HCT116 (cell line): ENCODE data around the gene CCNE1. TPM values are rescaled to one million over a fixed set of nuclear protein-coding genes. Genes with fewer than 3 reads are reported as not detected.

ENCODE experiments used
- ATAC-seq: fragments of 200-7000 bp; cut with Tn5 transposase; 2 replicates; pipeline ENCODE4 v1.9.1; 2020; ENCODE audit warnings: mild to moderate bottlenecking, moderate library complexity
- BruUV-seq: library from RNA; stranded (reverse); fragments of 400-500 nt; replicated peaks from 2 replicates; lab custom pipeline; 2021; lab: Mats Ljungman, UMichigan
- CTCF ChIA-PET: fragments of 300-600 bp; sonication (Branson Sonifier 250); formaldehyde crosslinking; loops from one replicate; lab custom pipeline; 2021; ENCODE audit warnings: antibody characterized with exemption; lab: Charles Lee
- POLR2A ChIA-PET: fragments of 300-600, 350-600 bp; sonication (Branson Sonifier 250); formaldehyde crosslinking; loops from one replicate; lab custom pipeline; 2021; ENCODE audit warnings: antibody characterized with exemption; lab: Charles Lee
- RAD21 ChIA-PET, 2 experiments: fragments of 300-600 bp; sonication (Branson Sonifier 250); formaldehyde crosslinking; loops; one replicate each; lab custom pipeline; 2023; ENCODE audit warnings: low total read pairs in 2 of 2; ENCODE audit not compliant: uncharacterized antibody in 2 of 2, unreplicated experiment in 2 of 2, low non-redundant PET in 1 of 2; lab: Charles Lee
- DNase-seq: peaks from one replicate; pipeline ENCODE4 v3.0.0-alpha.2; 2010; ENCODE audit warnings: low read depth, low spot score
- H2AFZ ChIP-seq: fragments of 200-600 bp; shearing (Covaris generic), sonication (generic); 2 replicates; pipeline ENCODE4 v1.6.1; 2017; ENCODE audit warnings: low read depth, mixed run types, mixed read lengths, antibody characterized with exemption, low read length; ENCODE audit not compliant: poor library complexity, severe bottlenecking
- H3K27ac ChIP-seq: 2 replicates; pipeline ENCODE4 v1.5.1; 2012; ENCODE audit warnings: low read depth, low read length
- H3K27me3 ChIP-seq: fragments of 200-600 bp; sonication (generic); 2 replicates; pipeline ENCODE4 v1.6.1; 2016; ENCODE audit warnings: mixed run types, low read length, mixed read lengths; ENCODE audit not compliant: insufficient read depth
- H3K36me3 ChIP-seq, 2 experiments: fragments of 200-500 bp in 1 of 2; fragments of 200-600 bp in 1 of 2; sonication (Bioruptor generic) in 1 of 2; sonication (generic) in 1 of 2; 2 replicates each; pipeline versions ENCODE4 v1.5.1 to v1.6.1; 2014 to 2016; ENCODE audit warnings: low read length in 2 of 2, inconsistent platforms in 1 of 2, mixed read lengths in 1 of 2, mixed run types in 1 of 2; ENCODE audit not compliant: insufficient read depth in 2 of 2, control insufficient read depth in 1 of 2
- H3K4me1 ChIP-seq, 2 experiments: fragments of 200-600 bp in 1 of 2; sonication (generic) in 1 of 2; 2 replicates each; pipeline versions ENCODE4 v1.5.1 to v1.6.1; 2012 to 2017; ENCODE audit warnings: low read length in 2 of 2, inconsistent platforms in 1 of 2, mild to moderate bottlenecking in 1 of 2, mixed read lengths in 1 of 2, mixed run types in 1 of 2, moderate library complexity in 1 of 2; ENCODE audit not compliant: insufficient read depth in 2 of 2, control insufficient read depth in 1 of 2
- H3K4me2 ChIP-seq: fragments of 200-600 bp; sonication (generic); 2 replicates; pipeline ENCODE4 v1.6.1; 2017; ENCODE audit warnings: mixed run types, low read length, mixed read lengths
- H3K4me3 ChIP-seq, 2 experiments: fragments of 200-600 bp in 1 of 2; sonication (generic) in 1 of 2; replicated peaks in 1 of 2; 2 replicates each; pipeline ENCODE4 v1.5.1; 2011 to 2016; ENCODE audit warnings: low read length in 2 of 2, control low read depth in 1 of 2, low read depth in 1 of 2, mild to moderate bottlenecking in 1 of 2, mixed read lengths in 1 of 2, mixed run types in 1 of 2
- H3K79me2 ChIP-seq: fragments of 200-600 bp; sonication (generic); 2 replicates; pipeline ENCODE4 v1.6.1; 2017; ENCODE audit warnings: mild to moderate bottlenecking, mixed run types, low read length, moderate library complexity, mixed read lengths; ENCODE audit not compliant: insufficient read depth
- H3K9ac ChIP-seq: fragments of 200-600 bp; sonication (generic); 2 replicates; pipeline ENCODE4 v1.6.1; 2016; ENCODE audit warnings: low read length, mixed read lengths
- H3K9me2 ChIP-seq: fragments of 200-600 bp; sonication (generic), shearing (Covaris generic); 2 replicates; pipeline ENCODE4 v1.6.1; 2017; ENCODE audit warnings: mixed run types, mild to moderate bottlenecking, moderate library complexity; ENCODE audit not compliant: insufficient read depth
- H3K9me3 ChIP-seq, 2 experiments: fragments of 200-500 bp in 1 of 2; fragments of 200-600 bp in 1 of 2; sonication (Bioruptor generic) in 1 of 2; sonication (generic) in 1 of 2; 2 replicates each; pipeline ENCODE4 v1.6.1; 2014 to 2017; ENCODE audit warnings: low read length in 2 of 2, mixed read lengths in 2 of 2, inconsistent platforms in 1 of 2, low read depth in 1 of 2, mild to moderate bottlenecking in 1 of 2, mixed run types in 1 of 2, moderate library complexity in 1 of 2; ENCODE audit not compliant: control insufficient read depth in 1 of 2, insufficient read depth in 1 of 2
- H4K20me1 ChIP-seq: fragments of 200-600 bp; sonication (generic), shearing (Covaris generic); 2 replicates; pipeline ENCODE4 v1.6.1; 2017; ENCODE audit warnings: mixed run types, mild to moderate bottlenecking, moderate library complexity; ENCODE audit not compliant: insufficient read depth
- CBX3 ChIP-seq: IDR thresholded peaks from 2 replicates; pipeline ENCODE4 v1.6.1; 2012; ENCODE audit warnings: low read depth
- EGR1 ChIP-seq: IDR thresholded peaks from 2 replicates; pipeline ENCODE4 v1.6.1; 2012; ENCODE audit warnings: low read depth
- ELF1 ChIP-seq: IDR thresholded peaks from 2 replicates; pipeline ENCODE4 v1.6.1; 2012; ENCODE audit warnings: low read depth, borderline replicate concordance
- EZH2 ChIP-seq: fragments of 200-600 bp; sonication (generic); IDR thresholded peaks from 2 replicates; pipeline ENCODE4 v1.6.1; 2017; ENCODE audit warnings: antibody characterized with exemption, mixed run types
- JUND ChIP-seq: IDR thresholded peaks from 2 replicates; pipeline ENCODE4 v1.6.1; 2012
- POLR2A ChIP-seq: IDR thresholded peaks from 2 replicates; pipeline ENCODE4 v1.7.0; 2011; ENCODE audit warnings: borderline replicate concordance; ENCODE audit not compliant: insufficient read depth, insufficient read length; ENCODE audit errors: extremely low read depth
- RAD21 ChIP-seq: IDR thresholded peaks from 2 replicates; pipeline ENCODE4 v1.6.1; 2012; ENCODE audit warnings: low read depth, mild to moderate bottlenecking
- REST ChIP-seq: IDR thresholded peaks from 2 replicates; pipeline ENCODE4 v1.6.1; 2012; ENCODE audit warnings: low read depth
- SIN3A ChIP-seq: IDR thresholded peaks from 2 replicates; pipeline ENCODE4 v1.6.1; 2012; ENCODE audit warnings: low read depth
- SRF ChIP-seq: IDR thresholded peaks from 2 replicates; pipeline ENCODE4 v1.6.1; 2012; ENCODE audit warnings: low read depth
- TCF7L2 ChIP-seq: IDR thresholded peaks from 2 replicates; pipeline ENCODE4 v1.7.0; 2011; ENCODE audit warnings: borderline replicate concordance, inconsistent platforms; ENCODE audit not compliant: insufficient read depth, insufficient read length; ENCODE audit errors: extremely low read depth
- YY1 ChIP-seq: IDR thresholded peaks from 2 replicates; pipeline ENCODE4 v1.6.1; 2011; ENCODE audit warnings: low read length, low read depth, moderate library complexity, mild to moderate bottlenecking; ENCODE audit not compliant: insufficient replicate concordance; ENCODE audit errors: extremely low read depth
- ZBTB33 ChIP-seq: IDR thresholded peaks from 2 replicates; pipeline ENCODE4 v1.6.1; 2011; ENCODE audit warnings: mild to moderate bottlenecking, low read length, moderate library complexity; ENCODE audit not compliant: insufficient replicate concordance; ENCODE audit errors: extremely low read depth
- ZNF274 ChIP-seq: fragments of 200-500 bp; sonication (Bioruptor generic); IDR thresholded peaks from 2 replicates; pipeline ENCODE4 v1.6.1; 2014; ENCODE audit warnings: mild to moderate bottlenecking, low read depth, low read length, inconsistent platforms
- intact Hi-C: fragments of 100-400 bp; cut with micrococcal nuclease; formaldehyde crosslinking; loops from 2 replicates; pipeline ENCODE4 v1.10.0; 2022
- total RNA-seq: library from RNA; stranded (reverse); gene quantifications from one replicate; pipeline ENCODE4 v1.2.1, GENCODE V29; 2021; ENCODE audit not compliant: unreplicated experiment

CCNE1 gene
- total RNA-seq, 1 experiment from 2014 or later: 29.3 TPM

- CTCF ChIA-PET: interaction anchor here (1.2 kb wide), 1 partner anchor 21 kb away, joined by 3 read pairs; no protein-coding TSS in a partner anchor
- peaks cover 13 to 29% of the 10 kb centered on the region in 2 experiments for H3K4me1 ChIP-seq
- TF ChIP-seq ZNF274 (no peak), SRF (no peak), POLR2A (peak; percentile 40), RAD21 (no peak)
- TF ChIP-seq, all 23 proteins: peak for 1
- no peaks in the 10 kb centered on the region for H3K79me2 ChIP-seq
- H3K9me2 ChIP-seq: no peaks in the 10 kb centered on the region
- no peaks in the 10 kb centered on the region for H3K9me3 ChIP-seq
- peak overlapping the region; percentile 44 for H3K4me2 ChIP-seq
- intact Hi-C loops: no loop called here
- no peaks in the 10 kb centered on the region for H3K27me3 ChIP-seq
- POLR2A ChIA-PET: no interaction called here
- H4K20me1 ChIP-seq: no peaks in the 10 kb centered on the region
- no peaks in the 10 kb centered on the region for H3K36me3 ChIP-seq
- peak; percentile 70 for ATAC-seq
- no TSS peak for BruUV-seq
- no peak overlapping the region for H2AFZ ChIP-seq
- no peak overlapping the region for H3K9ac ChIP-seq
- RAD21 ChIA-PET: no interaction called here
- H3K27ac ChIP-seq: no peak overlapping the region
- H3K4me3 ChIP-seq: no peak overlapping the region
- DNase-seq: no peak
These were observed 5.5 kb upstream of the CCNE1 start for GRCh38 chr19:29806098-29806866.

GRCh38 chr19:29807178-29807577 lies 4.6 kb upstream of the CCNE1 start:
- ChIA-PET RAD21 (no interaction called here), CTCF (no interaction called here), POLR2A (no interaction called here)
- Histone ChIP-seq H3K4me3 (no peak overlapping the region), H3K4me1 (peaks cover 13 to 30% of the 10 kb centered on the region in 2 experiments), H2AFZ (no peak overlapping the region), H3K9me2 (no peaks in the 10 kb centered on the region), H3K27ac (no peak overlapping the region), H3K79me2 (no peaks in the 10 kb centered on the region), H3K9me3 (no peaks in the 10 kb centered on the region), H3K4me2 (no peak overlapping the region), H4K20me1 (no peaks in the 10 kb centered on the region), H3K9ac (no peak overlapping the region), H3K36me3 (no peaks in the 10 kb centered on the region), H3K27me3 (no peaks in the 10 kb centered on the region)
- intact Hi-C loops: no loop called here
- DNase-seq (no peak), ATAC-seq (no peak)
- BruUV-seq: no TSS peak
- TF ChIP-seq REST (no peak), YY1 (no peak), SIN3A (no peak), ZNF274 (no peak), EGR1 (no peak), CBX3 (no peak), POLR2A (no peak), ELF1 (no peak), JUND (no peak), ZBTB33 (no peak), TCF7L2 (no peak), EZH2 (no peak)
